GM18505 (cell line): ENCODE data around the gene SLC4A4.

Experiments used
- ATAC-seq: cut with Tn5 transposase; IDR thresholded peaks from one replicate; pipeline ENCODE4 v1.9.1; 2021; ENCODE audit not compliant: unreplicated experiment
- POLR2A ChIP-seq: IDR thresholded peaks from 4 replicates; pipeline ENCODE4 v1.6.1; 2011; ENCODE audit warnings: borderline replicate concordance; ENCODE audit not compliant: insufficient read depth, insufficient read length; ENCODE audit errors: extremely low read depth

The SLC4A4 gene

GRCh38 chr4:71333368-71333767, 5.5 kb upstream of the SLC4A4 start:
- TF ChIP-seq POLR2A: no peak
- ATAC-seq: no peak

GRCh38 chr4:71333960-71334359, 4.9 kb upstream of the SLC4A4 start:
- no peak for ATAC-seq
- no peak for TF ChIP-seq POLR2A

GRCh38 chr4:71334465-71334882, 4.3 kb upstream of the SLC4A4 start:
- ATAC-seq: no peak
- no peak for TF ChIP-seq POLR2A

- TF ChIP-seq POLR2A: no peak
- no peak for ATAC-seq
Measured at GRCh38 chr4:71343670-71344466, 5.0 kb downstream of the SLC4A4 start.

GRCh38 chr4:71346710-71347109, 7.9 kb downstream of the SLC4A4 start:
- no peak for ATAC-seq
- no peak for TF ChIP-seq POLR2A

GRCh38 chr4:71348586-71348985, 9.8 kb downstream of the SLC4A4 start:
- ATAC-seq: no peak
- no peak for TF ChIP-seq POLR2A

- ATAC-seq: no peak
- no peak for TF ChIP-seq POLR2A
Measured at GRCh38 chr4:71355045-71355444, 16.2 kb downstream of the SLC4A4 start.

- ATAC-seq: no peak
- TF ChIP-seq POLR2A: no peak
Measured at GRCh38 chr4:71355971-71356370, 17.2 kb downstream of the SLC4A4 start.

- TF ChIP-seq POLR2A: no peak
- ATAC-seq: no peak
Measured at GRCh38 chr4:71356924-71357663, 18.3 kb downstream of the SLC4A4 start.

- no peak for ATAC-seq
- no peak for TF ChIP-seq POLR2A
Measured at GRCh38 chr4:71360844-71361243, 22.0 kb downstream of the SLC4A4 start.

GRCh38 chr4:71361476-71361875, 22.7 kb downstream of the SLC4A4 start:
- TF ChIP-seq POLR2A: no peak
- ATAC-seq: no peak

GRCh38 chr4:71366766-71367165, 27.9 kb downstream of the SLC4A4 start:
- TF ChIP-seq POLR2A: no peak
- no peak for ATAC-seq

GRCh38 chr4:71367546-71367945, 28.7 kb downstream of the SLC4A4 start:
- TF ChIP-seq POLR2A: no peak
- ATAC-seq: no peak

GRCh38 chr4:71368906-71369305, 30.1 kb downstream of the SLC4A4 start:
- ATAC-seq: no peak
- TF ChIP-seq POLR2A: no peak

- no peak for ATAC-seq
- TF ChIP-seq POLR2A: no peak
Measured at GRCh38 chr4:71369536-71369935, 30.7 kb downstream of the SLC4A4 start.

- no peak for ATAC-seq
- TF ChIP-seq POLR2A: no peak
Measured at GRCh38 chr4:71375494-71375893, 36.7 kb downstream of the SLC4A4 start.
